WTC11 (cell line): ENCODE results near the gene ALDH3A2. TPM values are rescaled to one million over a fixed set of nuclear protein-coding genes. Genes with fewer than 3 reads are reported as not detected.

Experiments
- ATAC-seq: fragments of 200-7000 bp; cut with Tn5 transposase; 2 replicates; pipeline ENCODE4 v1.10.0; 2021; ENCODE audit warnings: mild to moderate bottlenecking, moderate library complexity
- CTCF ChIA-PET: fragments of 300-600 bp; sonication (Branson Sonifier 250); formaldehyde crosslinking; loops from one replicate; lab custom pipeline; 2021; ENCODE audit warnings: antibody characterized with exemption; lab: Charles Lee
- POLR2A ChIA-PET: fragments of 350-600 bp; sonication (Branson Sonifier 250); formaldehyde crosslinking; loops from one replicate; lab custom pipeline; 2021; ENCODE audit warnings: antibody characterized with exemption; lab: Charles Lee
- DNase-seq: peaks from one replicate; pipeline ENCODE4 v3.0.0; 2021; ENCODE audit warnings: low spot score
- H3K27ac Mint-ChIP-seq: 2 replicates; pipeline ENCODE4 v1.8.0; 2021; ENCODE audit warnings: mixed read lengths
- H3K27me3 Mint-ChIP-seq: 2 replicates; pipeline ENCODE4 v1.8.0; 2021; ENCODE audit warnings: low read depth, mild to moderate bottlenecking, moderate library complexity, mixed read lengths
- H3K36me3 Mint-ChIP-seq: 2 replicates; pipeline ENCODE4 v1.8.0; 2021; ENCODE audit warnings: mixed read lengths
- H3K4me1 Mint-ChIP-seq: 2 replicates; pipeline ENCODE4 v1.8.0; 2022; ENCODE audit warnings: mixed read lengths
- H3K4me3 Mint-ChIP-seq: 2 replicates; pipeline ENCODE4 v1.8.0; 2021; ENCODE audit warnings: mild to moderate bottlenecking, moderate library complexity, mixed read lengths
- H3K9me3 Mint-ChIP-seq: 2 replicates; pipeline ENCODE4 v1.8.0; 2021; ENCODE audit warnings: mixed read lengths
- CBFB ChIP-seq: sonication (generic); formaldehyde crosslinking; IDR thresholded peaks from 2 replicates; pipeline ENCODE4 v1.8.1; 2022; ENCODE audit warnings: mild to moderate bottlenecking, low read depth, missing genetic modification reagents
- ESRRA ChIP-seq: sonication (generic); formaldehyde crosslinking; IDR thresholded peaks from 2 replicates; pipeline ENCODE4 v1.8.1; 2022; ENCODE audit warnings: mild to moderate bottlenecking, missing genetic modification reagents, borderline replicate concordance
- FOXP1 ChIP-seq: sonication (generic); formaldehyde crosslinking; IDR thresholded peaks from 2 replicates; pipeline ENCODE4 v1.8.0; 2022; ENCODE audit warnings: missing genetic modification reagents, mild to moderate bottlenecking, moderate library complexity, borderline replicate concordance
- GABPB1 ChIP-seq: sonication (generic); formaldehyde crosslinking; IDR thresholded peaks from 2 replicates; pipeline ENCODE4 v1.8.1; 2023; ENCODE audit warnings: mild to moderate bottlenecking, missing genetic modification reagents
- GRHL2 ChIP-seq: fragments of 250-450 bp; sonication (Bioruptor Pico); IDR thresholded peaks from 2 replicates; pipeline ENCODE4 v1.8.0; 2022; ENCODE audit warnings: mild to moderate bottlenecking, moderate library complexity; ENCODE audit not compliant: insufficient replicate concordance, severe bottlenecking
- HMGA2 ChIP-seq: fragments of 250-450 bp; sonication (Bioruptor Pico); IDR thresholded peaks from 2 replicates; pipeline ENCODE4 v1.4.0; 2021; ENCODE audit warnings: mild to moderate bottlenecking, moderate library complexity
- JAZF1 ChIP-seq: fragments of 250-450 bp; sonication (Bioruptor Pico); IDR thresholded peaks from 2 replicates; pipeline ENCODE4 v1.9.0; 2021; ENCODE audit warnings: moderate library complexity, mild to moderate bottlenecking, inconsistent platforms
- NR2C2 ChIP-seq: sonication (generic); formaldehyde crosslinking; IDR thresholded peaks from 2 replicates; pipeline ENCODE4 v1.8.0; 2022; ENCODE audit warnings: mild to moderate bottlenecking, missing genetic modification reagents
- OVOL2 ChIP-seq: fragments of 250-450 bp; sonication (Bioruptor Pico); IDR thresholded peaks from 2 replicates; pipeline ENCODE4 v1.9.0; 2021; ENCODE audit warnings: mild to moderate bottlenecking, borderline replicate concordance
- RELA ChIP-seq: sonication (generic); formaldehyde crosslinking; IDR thresholded peaks from 2 replicates; pipeline ENCODE4 v1.8.1; 2022; ENCODE audit warnings: missing genetic modification reagents, mild to moderate bottlenecking, borderline replicate concordance
- RORB ChIP-seq: fragments of 250-450 bp; sonication (Bioruptor Pico); IDR thresholded peaks from 2 replicates; pipeline ENCODE4 v1.9.0; 2021; ENCODE audit warnings: mild to moderate bottlenecking
- SMAD4 ChIP-seq: sonication (generic); formaldehyde crosslinking; IDR thresholded peaks from 2 replicates; pipeline ENCODE4 v1.8.0; 2022; ENCODE audit warnings: mild to moderate bottlenecking, missing genetic modification reagents
- SOX15 ChIP-seq: fragments of 250-450 bp; sonication (Bioruptor Pico); IDR thresholded peaks from 2 replicates; pipeline ENCODE4 v1.9.0; 2021; ENCODE audit warnings: mild to moderate bottlenecking
- TP53 ChIP-seq: sonication (generic); formaldehyde crosslinking; IDR thresholded peaks from 2 replicates; pipeline ENCODE4 v1.8.1; 2023; ENCODE audit warnings: mild to moderate bottlenecking, missing genetic modification reagents
- ZNF121 ChIP-seq: sonication (generic); formaldehyde crosslinking; IDR thresholded peaks from 2 replicates; pipeline ENCODE4 v1.8.0; 2023; ENCODE audit warnings: missing genetic modification reagents
- ZNF232 ChIP-seq: sonication (generic); formaldehyde crosslinking; IDR thresholded peaks from 2 replicates; pipeline ENCODE4 v1.8.0; 2022; ENCODE audit warnings: mild to moderate bottlenecking, missing genetic modification reagents
- ZNF416 ChIP-seq: fragments of 250-450 bp; sonication (Bioruptor Pico); IDR thresholded peaks from 2 replicates; pipeline ENCODE4 v1.9.0; 2021; ENCODE audit warnings: mild to moderate bottlenecking, inconsistent platforms
- ZNF671 ChIP-seq: fragments of 250-450 bp; sonication (Bioruptor Pico); IDR thresholded peaks from 2 replicates; pipeline ENCODE4 v1.8.0; 2021; ENCODE audit warnings: mild to moderate bottlenecking
- total RNA-seq: library from RNA; stranded (reverse); gene quantifications from 3 replicates; pipeline ENCODE4 v1.2.3, GENCODE V29; 2021
- TF ChIP-seq, protein P1 (sequence below): sonication (generic); formaldehyde crosslinking; IDR thresholded peaks from 2 replicates; pipeline ENCODE4 v1.8.1; 2023; ENCODE audit warnings: mild to moderate bottlenecking, missing genetic modification reagents, moderate library complexity
- TF ChIP-seq, protein P2 (sequence below): sonication (generic); formaldehyde crosslinking; IDR thresholded peaks from 2 replicates; pipeline ENCODE4 v1.8.1; 2022; ENCODE audit warnings: mild to moderate bottlenecking, moderate library complexity, missing genetic modification reagents
- TF ChIP-seq, protein P3 (sequence below): sonication (generic); formaldehyde crosslinking; IDR thresholded peaks from 2 replicates; pipeline ENCODE4 v1.8.0; 2022; ENCODE audit warnings: mild to moderate bottlenecking, missing genetic modification reagents
- TF ChIP-seq, protein P4 (sequence below): sonication (generic); formaldehyde crosslinking; IDR thresholded peaks from 2 replicates; pipeline ENCODE4 v1.8.0; 2022; ENCODE audit warnings: mild to moderate bottlenecking, missing genetic modification reagents
- TF ChIP-seq, protein P5 (sequence below): sonication (generic); formaldehyde crosslinking; IDR thresholded peaks from 2 replicates; pipeline ENCODE4 v1.8.1; 2023; ENCODE audit warnings: mild to moderate bottlenecking, missing genetic modification reagents
- TF ChIP-seq, protein P6 (sequence below): sonication (generic); formaldehyde crosslinking; IDR thresholded peaks from 2 replicates; pipeline ENCODE4 v1.8.1; 2022; ENCODE audit warnings: low read depth, mild to moderate bottlenecking, moderate library complexity, missing genetic modification reagents, borderline replicate concordance

Gene ALDH3A2
- total RNA-seq, 1 experiment from 2014 or later, result 68.5 TPM

DNA sequence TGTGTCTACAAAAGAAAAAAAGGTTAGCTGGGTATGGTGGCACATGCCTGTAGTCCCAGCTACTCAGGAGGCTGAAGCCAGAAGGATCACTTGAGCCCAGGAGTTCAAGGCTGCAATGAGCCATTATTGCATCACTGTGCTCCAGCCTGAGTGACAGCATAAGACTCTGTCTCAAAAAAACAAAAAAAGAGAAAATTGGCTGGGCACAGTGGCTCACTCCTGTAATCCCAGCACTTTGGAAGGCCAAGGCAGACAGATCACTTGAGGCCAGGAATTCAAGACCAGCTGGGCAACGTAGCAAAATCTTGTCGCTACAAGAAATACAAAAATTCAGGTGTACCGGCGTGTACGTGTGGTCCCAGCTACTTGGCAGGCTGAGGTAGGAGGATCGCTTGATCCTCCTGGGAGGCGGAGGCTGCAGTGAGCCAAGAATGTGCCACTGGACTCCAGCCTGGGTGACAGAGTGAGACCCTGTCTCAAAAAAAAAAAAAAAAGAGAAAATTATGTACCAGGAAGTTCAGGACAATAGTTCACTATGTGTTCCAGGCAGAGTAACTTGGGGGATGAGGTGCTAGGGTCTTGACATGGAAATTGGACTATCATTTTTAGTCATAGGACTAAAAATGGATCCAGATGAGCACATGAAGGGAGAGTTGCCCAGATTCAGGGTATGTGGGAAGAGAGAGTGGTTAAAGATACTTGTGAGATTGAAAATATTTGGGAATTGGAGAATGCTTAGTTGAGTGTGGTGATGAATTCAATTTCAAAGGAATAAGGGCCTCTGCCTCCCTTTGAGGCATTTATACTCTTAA, 11.0 kb downstream of the ALDH3A2 start:
- no peak for TF ChIP-seq CBFB
- TF ChIP-seq GABPB1 (CRISPR knock-in tag), result peak; percentile 91
- no peak overlapping the region for H3K27ac Mint-ChIP-seq
- no peak overlapping the region for H3K4me3 Mint-ChIP-seq
- H3K36me3 Mint-ChIP-seq, result peaks cover 74% of the 10 kb centered on the region
- ATAC-seq (no peak), DNase-seq (no peak)
- H3K4me1 Mint-ChIP-seq, result peaks cover 17% of the 10 kb centered on the region
- POLR2A ChIA-PET, result interaction anchor here (1.8 kb wide), 1 partner anchor 11 kb away, joined by 5 read pairs; the partner anchor contains the start of gene ALDH3A2
- H3K27me3 Mint-ChIP-seq, result peaks cover 4% of the 10 kb centered on the region
- peaks cover 18% of the 10 kb centered on the region for H3K9me3 Mint-ChIP-seq
- CTCF ChIA-PET, result interaction anchor here (0.8 to 2.0 kb wide), 2 partner anchors 11 to 126 kb away, joined by 3 to 7 read pairs; partner anchors contain the start of genes ALDH3A2 and SLC47A1

DNA sequence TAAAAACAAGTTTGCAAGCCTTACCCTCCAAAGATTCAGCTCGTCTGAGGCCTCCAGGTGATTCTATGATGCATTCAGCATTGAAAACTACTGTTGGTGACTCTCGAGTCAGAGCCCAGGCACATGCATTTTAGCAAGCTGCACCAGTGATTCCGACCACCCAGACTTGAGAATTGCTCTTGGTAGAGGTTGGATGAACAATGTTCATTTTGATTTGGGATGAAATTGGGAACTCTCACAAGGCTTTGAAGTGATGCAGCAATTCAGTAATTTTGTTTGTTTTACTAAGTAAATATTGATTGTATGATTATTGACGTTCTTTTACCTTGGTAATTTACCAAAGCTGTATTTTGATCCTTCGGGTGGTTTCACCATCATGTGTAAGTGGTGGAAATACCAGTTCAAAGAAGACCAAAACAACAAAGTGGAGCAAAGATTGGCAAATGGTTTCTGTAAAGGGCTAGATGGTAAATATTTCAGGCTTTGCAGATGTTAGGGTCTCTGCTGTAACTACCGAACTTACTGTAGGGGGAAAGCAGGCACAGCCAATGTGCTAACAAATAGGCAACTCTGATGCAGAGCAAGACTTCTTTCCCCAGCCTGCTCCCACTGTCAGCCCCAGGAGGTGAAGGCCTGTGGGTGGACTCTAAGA, 11.8 kb downstream of the ALDH3A2 start:
- DNase-seq (no peak), ATAC-seq (no peak)
- Mint-ChIP-seq H3K27me3 (no peaks in the 10 kb centered on the region), H3K4me3 (no peak overlapping the region), H3K36me3 (peaks cover 74% of the 10 kb centered on the region), H3K9me3 (peaks cover 10% of the 10 kb centered on the region), H3K27ac (no peak overlapping the region)
- ChIA-PET CTCF (interaction anchor here (0.8 to 2.0 kb wide), 2 partner anchors 12 to 127 kb away, joined by 3 to 7 read pairs; partner anchors contain the start of genes ALDH3A2 and SLC47A1), POLR2A (interaction anchor here (1.8 kb wide), 1 partner anchor 12 kb away, joined by 5 read pairs; the partner anchor contains the start of gene ALDH3A2)
- TF ChIP-seq ZNF232 (CRISPR knock-in tag), result no peak
- no peak for TF ChIP-seq ZNF416
- no peak for TF ChIP-seq ZNF671 (CRISPR knock-in tag)
- TF ChIP-seq, protein P1, sequence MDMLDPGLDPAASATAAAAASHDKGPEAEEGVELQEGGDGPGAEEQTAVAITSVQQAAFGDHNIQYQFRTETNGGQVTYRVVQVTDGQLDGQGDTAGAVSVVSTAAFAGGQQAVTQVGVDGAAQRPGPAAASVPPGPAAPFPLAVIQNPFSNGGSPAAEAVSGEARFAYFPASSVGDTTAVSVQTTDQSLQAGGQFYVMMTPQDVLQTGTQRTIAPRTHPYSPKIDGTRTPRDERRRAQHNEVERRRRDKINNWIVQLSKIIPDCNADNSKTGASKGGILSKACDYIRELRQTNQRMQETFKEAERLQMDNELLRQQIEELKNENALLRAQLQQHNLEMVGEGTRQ, result no peak
- no peak for TF ChIP-seq RELA (CRISPR knock-in tag)
- TF ChIP-seq GABPB1 (CRISPR knock-in tag), result peak; percentile 78
- TF ChIP-seq, all 79 proteins: peak for 1
- peaks cover 21% of the 10 kb centered on the region for H3K4me1 Mint-ChIP-seq

DNA sequence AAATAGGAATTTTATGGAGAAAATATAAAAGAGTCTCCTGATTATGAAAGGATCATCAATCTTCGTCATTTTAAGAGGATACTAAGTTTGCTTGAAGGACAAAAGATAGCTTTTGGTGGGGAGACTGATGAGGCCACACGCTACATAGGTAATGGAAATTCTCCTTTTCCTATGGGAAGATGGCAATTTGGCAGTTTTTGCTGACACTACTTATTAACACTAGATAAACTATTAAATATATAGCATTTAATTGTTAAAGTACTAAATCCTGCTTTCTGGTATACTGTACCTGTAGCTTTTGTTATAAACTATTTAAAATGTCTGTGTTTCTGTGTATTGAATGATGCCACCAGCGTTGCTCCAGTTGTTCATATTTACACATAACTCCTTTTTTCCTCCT, 12.6 kb downstream of the ALDH3A2 start:
- ChIA-PET POLR2A (no interaction called here), CTCF (interaction anchor here (1.4 kb wide), 1 partner anchor 264 kb away, joined by 3 read pairs; no protein-coding TSS in a partner anchor)
- Mint-ChIP-seq H3K4me1 (peaks cover 21% of the 10 kb centered on the region), H3K36me3 (peaks cover 74% of the 10 kb centered on the region), H3K9me3 (peaks cover 2% of the 10 kb centered on the region), H3K4me3 (no peak overlapping the region), H3K27ac (no peak overlapping the region), H3K27me3 (no peaks in the 10 kb centered on the region)
- ATAC-seq (no peak), DNase-seq (no peak)
- TF ChIP-seq RORB (CRISPR knock-in tag), result no peak
- no peak for TF ChIP-seq HMGA2
- no peak for TF ChIP-seq SMAD4
- no peak for TF ChIP-seq JAZF1 (CRISPR knock-in tag)
- TF ChIP-seq, protein P2, sequence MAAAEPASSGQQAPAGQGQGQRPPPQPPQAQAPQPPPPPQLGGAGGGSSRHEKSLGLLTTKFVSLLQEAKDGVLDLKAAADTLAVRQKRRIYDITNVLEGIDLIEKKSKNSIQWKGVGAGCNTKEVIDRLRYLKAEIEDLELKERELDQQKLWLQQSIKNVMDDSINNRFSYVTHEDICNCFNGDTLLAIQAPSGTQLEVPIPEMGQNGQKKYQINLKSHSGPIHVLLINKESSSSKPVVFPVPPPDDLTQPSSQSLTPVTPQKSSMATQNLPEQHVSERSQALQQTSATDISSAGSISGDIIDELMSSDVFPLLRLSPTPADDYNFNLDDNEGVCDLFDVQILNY (CRISPR knock-in tag), result no peak
- TF ChIP-seq ESRRA, result no peak
- no peak for TF ChIP-seq FOXP1 (CRISPR knock-in tag)
- no peak for TF ChIP-seq SOX15 (CRISPR knock-in tag)
- no peak for TF ChIP-seq TP53 (CRISPR knock-in tag)
- TF ChIP-seq ZNF121 (CRISPR knock-in tag), result no peak
- no peak for TF ChIP-seq NR2C2 (CRISPR knock-in tag)
- TF ChIP-seq, protein P3, sequence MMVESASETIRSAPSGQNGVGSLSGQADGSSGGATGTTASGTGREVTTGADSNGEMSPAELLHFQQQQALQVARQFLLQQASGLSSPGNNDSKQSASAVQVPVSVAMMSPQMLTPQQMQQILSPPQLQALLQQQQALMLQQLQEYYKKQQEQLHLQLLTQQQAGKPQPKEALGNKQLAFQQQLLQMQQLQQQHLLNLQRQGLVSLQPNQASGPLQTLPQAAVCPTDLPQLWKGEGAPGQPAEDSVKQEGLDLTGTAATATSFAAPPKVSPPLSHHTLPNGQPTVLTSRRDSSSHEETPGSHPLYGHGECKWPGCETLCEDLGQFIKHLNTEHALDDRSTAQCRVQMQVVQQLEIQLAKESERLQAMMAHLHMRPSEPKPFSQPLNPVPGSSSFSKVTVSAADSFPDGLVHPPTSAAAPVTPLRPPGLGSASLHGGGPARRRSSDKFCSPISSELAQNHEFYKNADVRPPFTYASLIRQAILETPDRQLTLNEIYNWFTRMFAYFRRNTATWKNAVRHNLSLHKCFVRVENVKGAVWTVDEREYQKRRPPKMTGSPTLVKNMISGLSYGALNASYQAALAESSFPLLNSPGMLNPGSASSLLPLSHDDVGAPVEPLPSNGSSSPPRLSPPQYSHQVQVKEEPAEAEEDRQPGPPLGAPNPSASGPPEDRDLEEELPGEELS (CRISPR knock-in tag), result no peak
- TF ChIP-seq OVOL2, result no peak
- TF ChIP-seq, protein P4, sequence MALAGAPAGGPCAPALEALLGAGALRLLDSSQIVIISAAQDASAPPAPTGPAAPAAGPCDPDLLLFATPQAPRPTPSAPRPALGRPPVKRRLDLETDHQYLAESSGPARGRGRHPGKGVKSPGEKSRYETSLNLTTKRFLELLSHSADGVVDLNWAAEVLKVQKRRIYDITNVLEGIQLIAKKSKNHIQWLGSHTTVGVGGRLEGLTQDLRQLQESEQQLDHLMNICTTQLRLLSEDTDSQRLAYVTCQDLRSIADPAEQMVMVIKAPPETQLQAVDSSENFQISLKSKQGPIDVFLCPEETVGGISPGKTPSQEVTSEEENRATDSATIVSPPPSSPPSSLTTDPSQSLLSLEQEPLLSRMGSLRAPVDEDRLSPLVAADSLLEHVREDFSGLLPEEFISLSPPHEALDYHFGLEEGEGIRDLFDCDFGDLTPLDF (CRISPR knock-in tag), result no peak
- TF ChIP-seq, protein P5, sequence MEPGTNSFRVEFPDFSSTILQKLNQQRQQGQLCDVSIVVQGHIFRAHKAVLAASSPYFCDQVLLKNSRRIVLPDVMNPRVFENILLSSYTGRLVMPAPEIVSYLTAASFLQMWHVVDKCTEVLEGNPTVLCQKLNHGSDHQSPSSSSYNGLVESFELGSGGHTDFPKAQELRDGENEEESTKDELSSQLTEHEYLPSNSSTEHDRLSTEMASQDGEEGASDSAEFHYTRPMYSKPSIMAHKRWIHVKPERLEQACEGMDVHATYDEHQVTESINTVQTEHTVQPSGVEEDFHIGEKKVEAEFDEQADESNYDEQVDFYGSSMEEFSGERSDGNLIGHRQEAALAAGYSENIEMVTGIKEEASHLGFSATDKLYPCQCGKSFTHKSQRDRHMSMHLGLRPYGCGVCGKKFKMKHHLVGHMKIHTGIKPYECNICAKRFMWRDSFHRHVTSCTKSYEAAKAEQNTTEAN, result no peak
- TF ChIP-seq GRHL2 (CRISPR knock-in tag), result no peak
- TF ChIP-seq, protein P6, sequence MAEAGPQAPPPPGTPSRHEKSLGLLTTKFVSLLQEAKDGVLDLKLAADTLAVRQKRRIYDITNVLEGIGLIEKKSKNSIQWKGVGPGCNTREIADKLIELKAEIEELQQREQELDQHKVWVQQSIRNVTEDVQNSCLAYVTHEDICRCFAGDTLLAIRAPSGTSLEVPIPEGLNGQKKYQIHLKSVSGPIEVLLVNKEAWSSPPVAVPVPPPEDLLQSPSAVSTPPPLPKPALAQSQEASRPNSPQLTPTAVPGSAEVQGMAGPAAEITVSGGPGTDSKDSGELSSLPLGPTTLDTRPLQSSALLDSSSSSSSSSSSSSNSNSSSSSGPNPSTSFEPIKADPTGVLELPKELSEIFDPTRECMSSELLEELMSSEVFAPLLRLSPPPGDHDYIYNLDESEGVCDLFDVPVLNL (CRISPR knock-in tag), result no peak
